CD4-positive, alpha-beta T cell treated with Interferon alpha-2 for 1 hour (primary cell): Measurements from ENCODE around the gene SIGLEC10.
"Not testable (repeated sequence)": the region's sequence is repeated elsewhere in the genome, so short reads cannot be mapped to it uniquely, and the experiment has no call there.

Experiments
- DNase-seq, 2 donors: peaks; one replicate each; pipeline ENCODE4 v3.0.0-alpha.2; 2020 to 2022

Gene SIGLEC10, protein sequence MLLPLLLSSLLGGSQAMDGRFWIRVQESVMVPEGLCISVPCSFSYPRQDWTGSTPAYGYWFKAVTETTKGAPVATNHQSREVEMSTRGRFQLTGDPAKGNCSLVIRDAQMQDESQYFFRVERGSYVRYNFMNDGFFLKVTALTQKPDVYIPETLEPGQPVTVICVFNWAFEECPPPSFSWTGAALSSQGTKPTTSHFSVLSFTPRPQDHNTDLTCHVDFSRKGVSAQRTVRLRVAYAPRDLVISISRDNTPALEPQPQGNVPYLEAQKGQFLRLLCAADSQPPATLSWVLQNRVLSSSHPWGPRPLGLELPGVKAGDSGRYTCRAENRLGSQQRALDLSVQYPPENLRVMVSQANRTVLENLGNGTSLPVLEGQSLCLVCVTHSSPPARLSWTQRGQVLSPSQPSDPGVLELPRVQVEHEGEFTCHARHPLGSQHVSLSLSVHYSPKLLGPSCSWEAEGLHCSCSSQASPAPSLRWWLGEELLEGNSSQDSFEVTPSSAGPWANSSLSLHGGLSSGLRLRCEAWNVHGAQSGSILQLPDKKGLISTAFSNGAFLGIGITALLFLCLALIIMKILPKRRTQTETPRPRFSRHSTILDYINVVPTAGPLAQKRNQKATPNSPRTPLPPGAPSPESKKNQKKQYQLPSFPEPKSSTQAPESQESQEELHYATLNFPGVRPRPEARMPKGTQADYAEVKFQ

DNA sequence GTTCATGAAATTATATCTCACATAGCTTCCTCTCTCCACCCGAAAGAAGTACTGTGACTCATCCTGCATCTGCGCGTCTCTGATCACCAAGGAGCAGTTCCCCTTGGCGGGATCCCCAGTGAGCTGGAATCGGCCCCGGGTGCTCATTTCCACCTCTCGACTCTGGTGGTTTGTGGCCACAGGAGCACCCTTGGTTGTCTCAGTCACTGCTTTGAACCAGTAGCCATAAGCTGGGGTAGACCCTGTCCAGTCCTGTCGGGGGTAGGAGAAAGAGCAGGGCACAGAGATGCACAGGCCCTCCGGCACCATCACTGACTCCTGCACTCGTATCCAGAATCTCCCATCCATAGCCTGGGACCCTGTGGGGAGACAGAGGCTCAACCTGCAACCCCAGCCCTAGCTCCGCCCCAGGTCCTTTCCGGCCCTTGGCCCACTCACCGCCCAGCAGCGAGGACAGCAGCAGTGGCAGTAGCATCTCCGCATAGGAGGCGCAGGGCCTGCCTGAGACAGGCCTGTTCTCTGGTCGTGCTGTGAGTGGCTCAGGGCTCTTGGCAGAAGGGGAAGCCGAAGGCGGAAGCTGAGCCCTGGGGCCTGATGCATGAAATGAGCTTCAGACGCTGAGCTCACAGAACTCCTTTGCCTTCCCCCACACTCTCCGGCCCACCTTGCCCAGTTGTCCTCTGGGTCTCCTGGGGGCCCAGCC lies at the start of gene SIGLEC10:
TSS of gene SIGLEC10 (minus strand) at position 536 of the 703 bp plus-strand sequence. CDS start at position 475, 61 bp downstream.
- DNase-seq = peak; percentile 14 to 66

DNA sequence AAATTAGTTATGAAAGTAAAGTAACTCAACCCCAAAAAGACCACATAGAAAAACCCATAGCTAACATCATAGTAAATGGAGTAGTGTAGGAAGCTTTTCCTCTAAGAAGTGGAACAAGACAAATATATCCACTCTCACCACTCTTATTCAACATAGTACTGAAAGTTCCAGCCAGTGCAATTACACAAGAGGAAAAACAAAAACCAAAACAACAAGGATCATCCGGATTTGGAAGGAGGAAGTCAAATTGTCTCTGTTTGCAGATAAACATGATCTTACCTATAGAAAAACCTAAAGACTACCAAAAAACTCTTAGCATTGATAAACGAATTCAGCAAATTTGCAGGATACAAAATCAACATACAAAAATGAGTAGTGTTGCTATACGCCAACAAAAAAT lies 49.3 kb upstream of the SIGLEC10 start:
- DNase-seq = no peak

DNA sequence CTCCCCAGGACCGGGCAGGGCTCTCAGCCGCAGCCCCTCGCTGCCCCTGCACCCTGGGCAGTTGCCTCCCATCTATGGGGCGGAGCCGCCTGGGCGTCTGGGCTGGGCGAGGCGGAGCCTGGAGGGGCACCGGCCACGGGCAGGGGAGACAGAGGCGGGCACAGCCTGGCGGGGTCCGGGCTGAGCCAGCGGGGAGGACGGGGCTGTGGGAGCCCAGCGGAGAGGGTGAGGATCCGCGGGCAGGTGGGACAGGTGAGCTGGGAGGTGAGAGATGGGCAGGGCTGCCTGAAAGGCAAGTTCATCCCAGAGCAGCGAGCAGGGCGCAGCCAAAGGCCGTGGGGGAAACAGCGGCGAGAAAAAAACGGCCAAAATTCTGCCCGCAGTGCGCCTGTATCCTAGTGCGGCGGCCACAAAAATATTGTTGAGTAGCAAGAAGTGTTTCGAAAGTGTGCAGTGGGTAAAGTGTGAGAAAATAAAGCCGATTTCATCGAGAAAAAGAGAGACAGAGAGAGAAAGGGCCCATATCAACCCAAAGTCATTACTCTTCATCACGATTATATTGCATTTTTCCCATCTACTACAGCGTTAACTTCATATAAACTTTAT lies 46.6 kb upstream of the SIGLEC10 start:
- not testable (repeated sequence) for DNase-seq

DNA sequence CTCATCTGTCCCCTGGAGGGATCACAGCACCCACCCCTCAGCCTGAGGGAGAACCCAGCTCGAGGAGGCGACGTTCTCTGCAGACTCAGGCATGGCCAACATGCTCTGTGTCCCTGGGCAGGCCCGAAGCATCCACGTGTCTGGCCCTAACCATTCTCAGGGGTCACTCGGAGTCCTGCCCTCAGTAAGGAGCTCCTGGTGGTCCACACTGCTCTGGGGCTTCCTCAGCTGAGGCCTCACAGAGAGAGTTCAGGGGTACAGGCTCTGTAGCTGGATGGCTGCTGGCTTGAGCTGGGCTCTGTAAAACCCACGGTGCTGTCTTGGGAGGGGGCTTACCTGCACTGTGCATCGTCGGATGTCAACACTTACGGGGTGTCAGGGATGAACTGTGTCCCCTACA lies 45.2 kb upstream of the SIGLEC10 start:
- no peak for DNase-seq

DNA sequence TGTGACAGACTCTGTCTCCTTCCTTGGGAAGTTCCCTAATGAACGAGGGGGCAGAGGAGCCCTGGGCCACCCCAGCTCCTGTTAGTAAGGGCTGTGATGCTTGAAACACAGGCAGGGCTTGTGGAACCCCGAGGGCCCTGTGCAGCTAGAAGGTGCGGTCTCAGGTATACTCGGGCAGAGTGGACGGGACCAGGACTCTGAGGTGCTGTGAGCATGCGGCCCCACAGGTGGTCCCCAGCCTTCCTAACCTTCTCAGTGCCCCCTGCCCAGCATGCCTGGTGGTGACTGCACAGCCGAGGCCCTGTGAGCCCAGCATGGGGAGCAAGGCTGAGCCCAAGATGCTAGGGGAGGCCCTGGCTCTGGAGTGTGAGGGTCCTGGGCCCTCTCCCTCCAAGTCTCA lies 44.8 kb upstream of the SIGLEC10 start:
- no peak for DNase-seq

DNA sequence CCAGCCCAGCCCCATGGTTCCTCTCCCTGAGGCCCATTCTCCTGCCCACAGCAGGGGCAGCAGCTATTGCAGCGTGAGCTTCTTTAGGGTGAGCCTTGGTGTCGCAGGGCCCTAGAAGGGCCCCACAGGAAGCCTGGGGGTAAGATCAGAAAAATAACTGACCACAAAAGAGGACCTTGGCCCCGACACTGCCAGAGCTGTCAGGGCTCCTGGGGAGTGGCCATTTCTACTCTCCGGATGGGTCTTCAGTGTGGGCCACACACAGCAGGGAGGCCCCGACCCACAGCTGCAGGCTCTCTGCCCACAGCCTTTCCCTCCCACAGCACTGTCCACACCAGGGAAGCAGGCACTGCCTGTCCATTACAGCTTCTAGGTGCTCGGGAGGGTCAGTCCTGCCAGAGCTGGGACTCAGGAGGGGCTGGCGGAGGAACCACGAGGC lies 44.3 kb upstream of the SIGLEC10 start:
- DNase-seq = no peak

DNA sequence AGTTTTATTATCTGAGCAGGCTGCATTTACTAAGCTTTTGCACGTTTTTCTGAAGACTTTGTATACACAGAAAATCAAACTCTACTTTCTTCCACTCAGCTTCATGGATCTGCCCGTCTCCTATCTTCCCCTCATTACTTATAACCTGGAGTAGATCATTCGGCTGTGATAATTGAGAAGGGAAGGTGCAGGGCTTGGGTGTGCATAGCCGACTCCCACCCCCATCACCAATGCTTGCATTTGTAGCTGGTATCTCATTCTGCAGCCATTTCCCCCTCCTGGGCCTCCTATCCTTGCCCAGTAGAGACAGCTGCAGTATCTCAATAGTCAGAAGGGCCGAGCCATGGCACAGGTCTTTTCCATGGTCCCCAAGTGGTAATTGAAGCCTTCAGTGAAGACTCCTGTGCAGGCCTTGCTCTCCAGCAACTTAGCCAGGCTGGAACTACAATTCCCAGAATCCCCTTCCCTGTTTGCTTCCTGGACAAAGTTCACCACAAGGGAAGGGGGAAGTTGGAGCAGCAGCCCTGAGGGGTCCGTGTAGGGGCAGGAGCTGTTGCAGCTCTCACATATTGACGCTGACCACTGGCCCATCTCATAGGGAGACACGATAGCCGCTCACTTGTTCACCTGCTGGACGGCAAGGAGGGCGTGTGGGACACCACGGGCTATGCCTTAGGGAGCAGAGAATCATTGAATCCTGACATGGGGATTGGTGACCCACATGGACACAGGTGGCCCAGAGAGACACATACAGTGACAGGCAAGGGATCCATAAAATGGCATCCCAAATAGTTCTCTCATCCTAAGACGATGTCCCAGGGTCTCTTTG lies 42.9 kb upstream of the SIGLEC10 start:
- DNase-seq = no peak

DNA sequence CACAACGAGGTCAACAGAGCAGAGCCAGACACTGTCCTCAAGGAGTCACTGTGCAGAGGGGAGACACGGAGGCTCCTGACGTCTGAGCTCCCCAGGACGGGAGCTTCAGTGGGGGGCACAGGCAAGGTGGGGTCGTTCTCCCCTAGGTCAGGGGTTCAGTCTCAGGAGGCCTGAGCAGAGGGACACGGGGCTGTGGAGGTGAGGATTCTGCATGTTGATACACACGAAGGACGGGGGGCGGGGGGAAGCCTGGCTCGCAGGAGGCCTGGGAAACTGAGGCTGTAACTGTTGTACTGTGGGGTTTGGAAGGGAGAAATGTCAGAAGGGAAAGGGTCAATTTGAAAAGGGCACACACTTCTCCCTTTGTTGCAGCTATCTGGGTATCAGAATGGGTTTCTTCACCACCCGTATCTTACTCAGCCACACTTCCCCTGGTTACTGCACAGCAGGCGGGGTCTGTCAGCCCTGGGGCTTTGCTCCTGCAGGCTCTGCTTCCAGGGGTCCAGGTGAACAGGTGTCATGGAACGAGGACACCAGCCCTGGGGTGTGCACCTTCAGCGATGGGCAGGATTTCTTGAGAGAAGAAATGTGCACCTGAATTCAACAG lies 41.6 kb upstream of the SIGLEC10 start:
- no peak for DNase-seq

DNA sequence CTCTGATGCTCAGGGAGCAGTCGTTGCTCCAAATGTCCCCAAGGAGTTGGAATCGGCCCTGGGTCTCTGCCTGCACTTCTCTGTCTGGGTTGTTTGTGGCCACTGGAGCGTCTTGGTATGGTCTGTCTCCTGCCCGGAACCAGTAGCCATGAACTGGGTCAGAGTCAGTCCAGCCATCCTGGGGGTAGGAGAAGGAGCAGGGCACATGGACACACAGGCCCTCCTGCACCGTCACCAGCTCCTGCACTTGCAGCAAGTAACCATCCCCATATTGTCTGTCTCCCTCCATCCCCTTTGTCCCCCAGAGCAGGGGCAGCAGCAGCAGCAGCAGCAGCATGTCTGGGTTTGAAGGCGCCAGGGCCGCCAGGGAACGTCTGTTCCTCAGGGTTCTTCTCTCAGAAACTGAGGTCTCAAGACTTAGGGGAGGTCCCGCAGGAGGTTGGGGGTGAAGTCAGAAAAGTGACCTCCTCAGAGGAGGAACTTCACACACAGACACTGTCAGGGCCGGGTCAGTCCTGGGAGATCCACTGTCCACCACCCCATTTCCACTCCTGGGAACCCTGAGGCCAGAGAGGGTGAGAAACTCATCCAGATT lies 40.7 kb upstream of the SIGLEC10 start, which contains the start of gene SIGLEC8:
TSS of gene SIGLEC8 (minus strand) at position 404 of the 595 bp plus-strand sequence. CDS start at position 337, 67 bp downstream.
- DNase-seq = no peak

DNA sequence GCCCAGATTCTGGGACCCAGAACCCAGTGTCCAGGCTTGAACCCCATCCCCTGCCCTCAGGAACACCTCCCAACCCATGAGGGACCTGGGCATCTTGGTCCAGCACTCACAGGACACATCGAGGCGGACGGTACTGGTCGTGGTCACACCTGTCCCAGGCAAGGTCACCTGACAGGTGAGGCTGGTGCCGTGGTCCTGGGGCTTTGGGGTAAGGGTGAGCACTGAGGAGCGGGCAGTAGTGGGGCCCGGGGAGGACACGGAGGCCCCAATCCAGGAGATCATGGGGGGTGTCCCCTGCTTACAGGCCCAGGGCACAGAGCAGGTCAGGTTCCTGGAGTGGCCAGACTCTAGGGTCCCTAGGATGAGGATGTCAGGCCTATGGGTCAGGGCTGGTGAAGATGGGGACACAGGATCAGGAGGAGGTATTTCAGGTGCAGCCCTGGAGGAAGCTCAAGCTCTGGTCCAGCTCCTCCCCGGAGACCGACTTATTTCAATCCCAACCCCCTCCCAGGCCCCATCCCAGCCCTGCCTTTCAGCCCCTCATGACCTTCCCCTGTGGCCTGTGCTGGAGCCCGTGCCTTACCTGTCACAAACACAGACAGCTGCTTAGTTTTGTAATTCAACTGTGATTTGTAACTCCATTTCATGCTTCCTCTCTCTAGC lies 40.0 kb upstream of the SIGLEC10 start:
- DNase-seq = no peak

DNA sequence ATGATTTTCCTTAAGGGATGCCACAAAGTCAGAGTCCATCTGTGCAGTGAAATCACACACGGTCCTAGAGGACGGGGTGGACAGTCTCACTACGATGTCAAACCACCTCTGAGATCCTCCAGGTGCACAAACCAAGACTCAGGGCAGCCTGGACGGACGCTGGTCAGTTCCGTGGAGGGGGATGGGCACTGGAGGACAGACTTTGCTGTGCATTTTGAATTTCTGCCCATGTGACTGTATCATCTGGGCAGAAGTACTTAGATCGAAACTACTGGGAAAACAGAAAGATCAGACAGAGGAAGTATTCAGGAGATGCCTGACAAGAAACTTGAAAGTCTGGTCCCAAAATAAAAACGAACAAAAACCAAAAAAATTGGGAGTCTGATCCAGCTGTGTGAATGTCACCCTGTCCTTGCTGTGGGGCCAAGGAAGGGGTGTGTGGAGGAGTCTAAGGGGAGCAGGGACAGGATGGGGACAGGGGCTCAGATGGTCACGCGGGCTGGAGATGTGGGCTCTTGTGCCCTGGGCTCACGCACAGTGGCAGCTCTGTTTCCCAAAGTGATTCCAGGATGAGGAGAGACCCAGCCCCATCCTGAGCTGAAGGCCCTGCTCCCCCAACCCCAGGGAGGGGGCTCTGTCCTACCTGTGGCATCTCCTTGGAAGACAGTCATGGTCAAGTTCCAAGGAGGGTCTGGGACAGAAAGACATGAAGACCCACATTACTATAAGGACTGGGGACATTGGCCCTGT lies 39.3 kb upstream of the SIGLEC10 start:
- DNase-seq = no peak

DNA sequence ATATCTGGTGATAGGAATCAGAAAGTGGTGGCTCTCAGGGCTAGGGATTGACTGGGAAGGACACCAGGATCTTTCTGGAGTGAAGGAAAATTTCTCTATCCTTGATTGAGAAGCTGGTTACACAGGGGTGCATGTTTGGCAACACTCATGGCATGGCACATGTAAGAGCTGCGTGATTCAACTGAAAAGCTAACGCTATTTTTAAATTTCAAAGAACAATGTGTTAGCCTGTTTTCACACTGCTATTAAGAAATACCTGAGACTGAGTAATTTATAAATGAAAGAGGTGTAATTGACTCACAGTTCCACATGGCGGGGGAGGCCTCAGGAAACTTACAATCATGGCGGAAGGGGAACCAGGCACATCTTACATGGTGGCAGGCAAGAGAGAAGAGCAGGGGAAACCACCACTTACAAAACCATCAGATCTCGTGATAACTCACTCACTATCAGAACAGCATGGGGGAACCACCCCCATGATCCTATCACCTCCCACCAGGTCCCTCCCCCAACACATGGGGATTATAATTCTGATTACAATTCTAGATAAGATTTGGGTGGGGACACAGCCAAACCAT lies 33.4 kb upstream of the SIGLEC10 start:
- DNase-seq = no peak

DNA sequence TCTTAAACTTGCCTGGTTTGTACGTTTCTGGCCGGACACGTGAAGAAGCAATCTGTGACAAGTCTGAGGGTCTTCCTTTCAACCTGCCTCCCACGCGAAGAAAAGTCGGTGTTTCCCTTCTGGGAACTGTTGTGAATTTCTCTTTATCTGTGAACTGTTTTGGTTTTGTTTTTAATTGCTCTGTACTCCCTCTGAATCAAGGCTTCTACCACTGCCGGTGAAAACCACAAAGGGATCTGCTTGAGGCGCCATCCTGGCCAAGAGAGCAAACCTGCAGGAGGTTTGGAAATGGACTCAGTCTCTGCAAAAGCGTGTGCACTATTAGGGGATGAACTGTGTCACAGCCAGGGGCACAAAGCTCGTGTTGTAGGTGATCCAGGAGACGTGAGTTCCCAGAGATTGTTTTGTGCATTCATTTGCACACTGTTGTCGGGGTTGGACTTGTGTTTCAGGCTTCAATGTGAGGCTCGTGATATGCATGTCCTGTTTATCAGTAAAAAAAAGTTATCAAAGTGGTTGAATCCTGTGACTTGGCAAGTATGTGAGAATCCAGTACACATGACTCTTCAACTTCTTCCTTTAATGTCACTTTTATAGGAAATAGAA lies 31.1 kb upstream of the SIGLEC10 start:
- no peak for DNase-seq

DNA sequence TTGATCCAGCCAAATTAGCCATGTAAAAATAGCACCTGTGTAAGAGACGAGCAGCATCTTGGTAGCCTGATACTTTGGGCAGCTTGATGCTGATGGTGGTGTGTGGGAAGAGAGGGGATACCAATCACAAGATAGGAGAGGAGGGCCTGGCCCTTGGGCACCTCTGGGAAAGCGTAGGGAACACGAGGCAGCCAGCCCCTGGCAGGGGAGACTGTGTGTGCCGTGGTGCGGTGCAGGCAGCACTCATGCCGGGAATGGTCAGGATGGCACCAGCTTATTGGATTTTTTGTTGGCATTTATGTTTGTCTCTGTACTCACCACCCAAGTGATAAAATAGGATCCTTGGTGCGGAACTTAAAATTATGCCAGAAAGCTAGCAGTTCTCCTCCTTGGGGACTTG lies 30.6 kb upstream of the SIGLEC10 start:
- no peak for DNase-seq

DNA sequence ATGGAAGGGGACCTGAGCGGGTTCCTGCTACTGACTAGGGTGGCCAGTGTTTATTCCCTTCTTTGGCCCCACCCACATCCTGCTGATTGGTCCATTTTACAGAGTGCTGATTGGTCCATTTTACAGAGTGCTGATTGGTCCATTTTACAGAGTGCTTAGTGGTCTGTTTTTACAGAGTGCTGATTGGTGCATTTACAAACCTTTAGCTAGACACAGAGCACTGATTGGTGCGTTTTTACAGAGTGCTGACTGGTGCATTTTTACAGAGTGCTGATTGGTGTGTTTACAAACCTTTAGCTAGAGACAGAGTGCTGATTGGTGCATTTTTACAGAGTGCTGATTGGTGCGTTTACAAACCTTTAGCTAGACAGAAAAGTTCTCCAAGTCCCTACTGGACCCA lies 30.1 kb upstream of the SIGLEC10 start:
- not testable (repeated sequence) for DNase-seq

DNA sequence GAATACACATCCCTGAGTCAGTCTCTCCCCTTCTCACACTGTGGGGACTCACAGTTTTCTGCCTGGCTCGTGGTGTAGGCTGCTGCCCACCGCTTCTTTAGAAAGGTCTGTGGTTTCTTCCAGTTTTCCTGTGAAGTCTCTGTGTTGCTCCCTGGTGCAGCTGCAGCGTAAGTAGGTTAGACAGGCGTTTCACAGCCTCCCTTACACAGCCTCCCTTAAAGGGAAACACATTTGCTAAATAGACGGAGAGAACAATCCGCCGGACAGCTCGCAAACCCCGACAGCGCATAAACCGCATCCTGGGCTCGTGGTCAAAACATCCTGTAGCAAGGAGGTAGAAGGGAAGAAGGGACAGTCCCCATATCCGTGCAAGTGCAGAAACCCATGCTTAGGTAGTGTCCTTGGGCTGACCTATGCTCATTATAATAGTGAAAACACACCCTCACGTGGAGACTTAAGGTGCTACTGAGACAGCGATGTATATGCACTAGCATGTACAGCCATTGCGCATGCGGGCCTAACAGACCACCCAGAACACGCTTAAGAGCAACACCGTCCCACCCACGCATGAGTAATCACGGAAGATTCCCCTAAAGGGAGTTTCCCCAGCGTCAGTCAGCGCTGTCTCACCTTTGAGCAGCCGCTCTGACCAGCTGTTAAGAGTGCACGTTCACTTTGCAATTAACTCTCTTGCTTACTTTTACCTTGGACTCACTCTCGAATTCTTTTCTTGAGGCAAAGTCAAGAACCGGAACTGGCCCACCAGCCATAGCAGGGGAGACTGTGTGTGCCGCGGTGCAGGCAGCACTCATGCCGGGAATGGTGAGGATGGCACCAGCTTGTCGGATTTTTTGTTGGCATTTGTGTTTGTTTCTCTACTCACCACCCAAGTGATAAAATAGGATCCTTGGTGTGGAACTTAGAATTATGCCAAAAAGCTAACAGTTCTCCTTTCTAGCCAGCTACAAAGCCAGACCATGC lies 24.3 kb upstream of the SIGLEC10 start:
- peak; percentile 84 to 85 for DNase-seq

DNA sequence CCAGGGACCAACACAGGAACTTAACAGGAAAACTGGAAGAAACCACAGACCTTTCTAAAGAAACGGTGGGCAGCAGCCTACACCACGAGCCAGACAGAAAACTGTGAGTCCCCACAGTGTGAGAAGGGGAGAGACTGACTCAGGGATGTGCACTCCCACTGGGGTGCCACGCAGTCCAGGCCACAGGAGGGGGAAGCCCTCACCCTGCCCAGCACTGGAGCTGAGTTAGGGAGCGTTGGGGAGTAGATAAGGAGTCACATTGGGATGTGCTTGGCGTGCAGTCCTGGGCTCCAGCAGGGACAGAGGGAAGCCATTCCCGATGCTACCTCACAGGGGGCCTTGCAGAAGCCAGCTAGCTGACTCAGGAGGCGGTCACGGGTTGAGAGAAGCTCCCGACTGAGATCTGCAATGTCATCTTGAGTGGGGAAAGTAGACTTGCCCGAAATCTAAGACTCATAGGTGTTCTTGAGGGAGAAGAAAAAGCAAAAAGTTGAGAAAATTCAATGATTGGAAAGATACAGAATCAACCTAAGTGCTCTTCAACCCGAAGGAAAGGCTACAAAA lies 23.5 kb upstream of the SIGLEC10 start:
- peak in 1 of 2 donors; percentile 8 for DNase-seq
